HG03175 (cell line): ENCODE results near the gene ERCC4.

Experiments
- ATAC-seq: cut with Tn5 transposase; IDR thresholded peaks from one replicate; pipeline ENCODE4 v1.9.1; 2021; ENCODE audit warnings: mild to moderate bottlenecking, moderate library complexity; ENCODE audit not compliant: unreplicated experiment

Gene ERCC4

GRCh38 chr16:13988038-13988437 lies 68.1 kb downstream of the ERCC4 start:
- ATAC-seq = no peak

DNA sequence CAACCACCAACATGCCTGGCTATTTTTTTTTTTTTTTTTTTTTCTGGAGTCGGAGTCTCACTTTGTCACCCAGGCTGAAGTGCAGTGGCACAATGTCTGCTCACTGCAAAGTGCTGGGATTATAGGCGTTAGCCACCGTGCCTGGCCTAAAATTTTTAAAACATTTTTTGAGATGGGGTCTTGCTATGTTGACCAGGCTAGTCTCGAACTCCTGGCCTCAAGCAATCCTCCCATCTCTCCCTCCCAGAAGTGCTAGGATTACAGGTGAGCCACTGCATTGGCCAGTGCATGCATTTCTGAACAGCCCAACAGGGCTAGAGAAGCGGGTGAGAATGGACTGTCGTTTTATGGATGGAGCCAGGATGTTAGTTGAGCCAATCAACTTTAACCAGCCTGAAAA lies 72.4 kb downstream of the ERCC4 start:
- ATAC-seq = no peak

DNA sequence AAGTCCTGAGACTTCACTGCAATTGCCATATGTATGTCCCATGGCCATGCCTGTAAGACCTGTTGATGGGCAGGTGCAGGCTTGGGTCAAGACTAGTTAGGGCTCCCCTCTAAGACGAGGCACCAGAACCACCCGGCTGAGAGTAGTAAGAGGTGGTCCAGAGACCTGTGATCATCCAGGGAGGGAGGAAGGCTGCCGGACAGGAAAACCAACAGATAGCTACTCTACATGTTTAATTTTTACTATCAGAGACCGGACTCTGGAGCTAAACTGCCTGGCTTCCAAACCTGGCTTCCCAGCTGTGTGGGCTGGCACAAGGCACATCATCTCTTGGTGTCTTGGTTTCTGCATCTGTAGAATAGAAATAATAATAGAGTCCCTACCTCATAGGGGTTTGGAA lies 73.0 kb downstream of the ERCC4 start:
- no peak for ATAC-seq

DNA sequence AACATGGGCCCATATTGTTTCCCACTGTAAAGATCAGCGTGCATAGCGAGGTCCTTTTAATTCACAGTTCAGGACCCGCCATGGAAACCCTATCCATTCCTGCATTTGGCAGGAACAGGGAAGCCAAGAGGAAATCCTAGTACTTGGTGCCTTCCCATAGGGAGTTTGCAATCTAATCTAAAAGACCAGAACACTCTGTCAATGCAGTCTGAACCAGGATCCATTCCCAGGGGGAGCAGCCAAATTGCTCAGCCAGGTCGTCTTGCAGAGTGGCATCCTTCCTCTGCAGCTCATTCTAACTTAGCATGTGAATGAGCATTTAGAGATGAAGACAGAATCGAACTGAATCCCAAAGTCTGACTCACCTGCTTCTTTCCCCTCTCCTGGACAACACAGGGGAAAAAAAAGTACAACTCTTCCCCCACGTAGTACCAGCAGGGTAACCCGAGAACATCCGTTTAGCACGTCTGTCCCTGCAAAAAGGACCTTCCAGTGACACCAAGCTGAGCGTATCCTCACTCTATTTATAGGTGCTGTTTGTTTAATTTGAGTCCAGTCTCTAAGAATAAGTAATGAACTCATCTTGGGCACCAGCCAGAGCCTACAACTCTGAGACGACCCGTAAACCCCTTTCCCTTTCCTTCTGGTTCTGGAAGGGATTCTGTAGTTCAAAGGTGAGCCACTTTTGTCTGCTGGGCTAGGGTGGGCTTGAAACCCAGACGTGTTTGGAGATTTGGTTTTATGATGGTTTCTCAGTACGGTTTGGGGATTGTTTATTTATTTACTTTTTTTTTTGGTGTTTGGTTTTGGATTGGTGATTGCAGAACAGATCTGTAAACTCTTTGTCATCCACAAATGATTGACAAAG lies 74.5 kb downstream of the ERCC4 start:
- ATAC-seq = no peak

DNA sequence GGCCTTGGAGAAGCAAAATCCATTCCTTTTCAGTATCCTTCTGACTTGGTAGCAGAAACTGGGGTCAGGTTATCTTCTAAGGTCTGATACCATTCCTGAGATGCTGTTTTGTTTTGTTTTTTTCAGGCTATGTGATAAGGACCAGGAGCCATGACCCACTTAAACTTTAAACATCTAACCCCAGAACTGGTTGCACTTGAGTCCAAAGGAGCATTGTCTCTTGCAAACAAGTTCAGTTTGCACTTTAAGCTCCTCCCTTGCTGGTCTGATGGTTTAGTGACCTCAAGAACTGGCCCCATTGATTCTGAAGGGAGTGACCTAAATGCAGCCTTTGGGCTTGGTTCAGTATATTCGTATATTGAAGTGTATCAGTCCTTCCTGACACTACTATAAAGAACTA lies 75.2 kb downstream of the ERCC4 start:
- ATAC-seq = no peak

GRCh38 chr16:13996778-13997288 lies 76.9 kb downstream of the ERCC4 start:
- no peak for ATAC-seq

DNA sequence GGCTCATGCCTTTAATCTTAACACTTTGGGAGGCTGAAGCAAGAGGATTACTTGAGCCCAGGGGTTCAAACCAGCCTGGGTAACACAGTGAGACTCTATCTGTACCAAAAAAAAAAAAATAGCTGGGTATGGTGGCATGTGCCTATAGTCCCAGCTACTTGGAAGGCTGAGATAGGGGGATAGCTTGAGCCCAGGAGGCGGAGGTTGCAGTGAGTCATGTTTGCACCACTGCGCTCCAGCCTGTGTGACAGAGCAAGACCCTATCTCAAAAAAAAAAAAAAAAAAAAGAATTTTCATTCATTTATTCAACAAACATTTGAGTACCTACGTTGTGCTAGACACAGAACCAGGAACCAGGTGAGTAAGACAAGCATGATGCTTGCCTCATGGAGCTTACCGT lies 77.6 kb downstream of the ERCC4 start:
- ATAC-seq = no peak

GRCh38 chr16:13997933-13998332 lies 78.0 kb downstream of the ERCC4 start:
- ATAC-seq = peak; percentile 93

GRCh38 chr16:13999071-13999894 lies 79.3 kb downstream of the ERCC4 start:
- no peak for ATAC-seq

DNA sequence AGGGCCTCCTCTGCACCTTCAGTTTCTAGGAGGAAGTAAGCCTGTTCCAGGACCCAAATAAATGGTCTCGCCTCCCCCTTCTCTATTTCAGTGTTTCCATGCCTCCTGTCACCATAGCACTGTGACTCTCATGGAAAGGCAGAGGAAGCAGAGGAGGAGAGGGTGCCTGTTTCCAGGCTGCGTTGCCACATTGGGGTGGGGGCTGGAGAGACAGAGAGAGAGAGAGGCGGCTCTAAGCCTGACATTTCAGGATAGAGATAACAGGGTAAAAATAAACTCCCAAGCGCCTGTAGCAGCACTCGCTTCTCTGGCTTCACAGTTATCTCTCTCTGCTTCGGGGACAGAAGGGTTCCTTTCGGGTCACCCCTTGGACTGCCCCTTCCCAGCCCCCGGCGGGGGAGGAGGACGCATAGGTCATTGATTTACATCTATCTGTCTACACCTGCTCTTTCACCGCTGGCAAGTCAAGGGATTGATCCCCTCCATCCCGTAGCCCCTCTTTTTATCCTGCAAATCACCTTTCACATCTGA lies 80.0 kb downstream of the ERCC4 start:
- ATAC-seq = no peak

DNA sequence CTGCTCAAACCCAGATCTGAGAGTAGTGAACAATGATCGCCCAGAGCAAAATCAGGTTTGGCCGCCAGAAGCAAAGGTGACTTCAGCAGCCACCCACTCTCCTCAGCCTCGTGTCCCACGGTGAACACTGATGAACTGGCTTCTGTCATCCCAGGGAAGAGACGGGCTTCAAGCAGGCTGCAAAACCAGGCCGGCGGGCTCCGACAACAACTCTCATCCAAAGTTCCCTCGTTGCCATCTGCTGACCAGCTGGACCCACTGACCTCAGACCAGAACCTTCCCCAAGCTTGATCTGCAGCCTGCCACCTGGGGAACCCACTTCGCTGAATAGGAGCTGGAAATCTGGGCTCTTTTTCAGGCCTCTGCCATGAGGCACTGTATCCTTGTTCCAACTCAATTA lies 81.6 kb downstream of the ERCC4 start:
- no peak for ATAC-seq
